GM12892 (cell line): ENCODE results near the gene KCNN2.

ENCODE experiments used
- DNase-seq: peaks from one replicate; pipeline ENCODE4 v3.0.0; 2011; ENCODE audit not compliant: insufficient read length
- FAIRE-seq: peaks from 2 replicates; lab custom pipeline; 2011; peaks lifted over from hg19 to GRCh38; lab: Jason Lieb, UNC
- POLR2A ChIP-seq: IDR thresholded peaks from 2 replicates; pipeline ENCODE4 v1.6.1; 2011; ENCODE audit warnings: low read depth, low read length, control low read depth
- POLR2AphosphoS5 ChIP-seq: IDR thresholded peaks from 2 replicates; pipeline ENCODE4 v1.6.1; 2011; ENCODE audit warnings: low read depth, low read length, control low read depth
- TAF1 ChIP-seq: IDR thresholded peaks from 2 replicates; pipeline ENCODE4 v1.6.1; 2011; ENCODE audit warnings: low read depth, mild to moderate bottlenecking, control low read depth, low read length, borderline replicate concordance

The KCNN2 gene

DNA sequence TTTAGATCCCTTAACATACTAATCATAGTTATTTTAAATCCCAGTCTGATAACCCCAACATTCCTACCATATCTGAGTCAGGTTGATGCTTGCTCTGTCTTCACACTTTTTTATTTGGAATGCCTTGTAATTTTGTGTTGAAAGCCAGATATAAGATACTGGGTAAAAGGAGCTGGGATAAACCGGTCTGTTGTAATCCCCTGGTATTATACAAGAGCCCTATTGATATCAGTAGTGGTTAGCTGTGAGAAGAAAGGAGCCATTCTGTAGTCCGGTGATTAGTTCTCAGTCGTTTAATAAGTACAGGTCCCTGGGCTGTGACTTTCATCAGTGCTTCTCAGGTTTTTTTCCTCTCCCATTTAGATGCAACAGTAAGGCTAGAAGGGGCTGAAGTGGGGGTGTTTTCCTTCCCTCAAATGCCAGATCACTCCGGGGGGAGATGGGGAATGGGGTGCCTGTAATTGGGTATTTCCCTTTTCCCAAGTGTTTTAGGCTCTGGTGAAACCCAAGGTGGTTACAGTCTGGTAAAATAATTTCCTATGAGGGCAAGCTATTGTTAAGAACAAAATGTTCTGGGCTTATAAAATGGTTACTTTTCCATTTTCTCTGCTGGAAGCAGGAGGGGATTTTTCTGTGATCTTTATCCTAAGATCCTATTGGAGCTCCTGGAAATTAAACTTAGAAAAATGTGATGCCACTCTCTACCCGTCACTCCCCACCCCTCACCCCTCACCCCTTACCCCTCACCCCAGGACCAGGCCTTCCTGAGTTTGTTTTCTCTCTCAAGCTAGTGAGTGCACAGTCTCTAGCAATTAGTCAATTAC lies 72.7 kb downstream of the KCNN2 start:
- TF ChIP-seq POLR2AphosphoS5 (no peak), TAF1 (no peak)
- DNase-seq = no peak
- FAIRE-seq = no peak

DNA sequence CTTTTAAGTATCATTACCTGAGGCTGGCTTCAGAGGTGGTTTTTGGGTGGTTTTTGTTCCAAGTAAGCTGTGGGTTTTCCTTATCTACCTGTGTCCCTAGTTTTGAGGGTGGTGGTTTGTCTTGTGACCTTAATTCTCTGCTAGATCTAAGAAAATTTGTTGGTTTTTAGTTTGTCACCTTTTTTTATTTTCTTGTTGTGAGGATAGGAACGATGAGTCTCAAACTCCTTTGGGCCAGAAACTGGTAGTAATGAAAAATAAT lies 73.3 kb downstream of the KCNN2 start:
- no peak for DNase-seq
- FAIRE-seq = no peak
- TF ChIP-seq POLR2A (no peak), TAF1 (no peak), POLR2AphosphoS5 (no peak)

DNA sequence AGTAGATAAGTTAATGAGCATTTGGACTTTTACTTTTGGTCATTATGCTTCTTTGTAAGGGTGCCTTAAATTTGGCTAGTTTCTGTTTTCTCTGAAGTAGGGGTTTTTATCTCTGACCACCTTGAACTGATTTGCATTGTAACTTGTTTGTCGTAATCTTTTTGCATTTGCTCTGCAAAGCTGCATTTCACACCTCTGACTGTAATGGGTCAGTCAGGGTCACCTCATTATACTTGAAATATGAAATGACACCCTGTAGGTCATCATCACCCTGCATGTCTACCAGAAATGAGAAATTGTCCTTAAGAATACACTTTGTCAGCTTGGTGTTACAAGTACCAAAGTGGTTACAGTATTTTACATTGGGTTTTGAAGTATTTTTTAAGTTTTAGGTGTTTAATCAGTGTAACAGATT lies 74.0 kb downstream of the KCNN2 start:
- TF ChIP-seq TAF1 (no peak), POLR2A (no peak), POLR2AphosphoS5 (no peak)
- FAIRE-seq (peak; percentile 57), DNase-seq (no peak)

DNA sequence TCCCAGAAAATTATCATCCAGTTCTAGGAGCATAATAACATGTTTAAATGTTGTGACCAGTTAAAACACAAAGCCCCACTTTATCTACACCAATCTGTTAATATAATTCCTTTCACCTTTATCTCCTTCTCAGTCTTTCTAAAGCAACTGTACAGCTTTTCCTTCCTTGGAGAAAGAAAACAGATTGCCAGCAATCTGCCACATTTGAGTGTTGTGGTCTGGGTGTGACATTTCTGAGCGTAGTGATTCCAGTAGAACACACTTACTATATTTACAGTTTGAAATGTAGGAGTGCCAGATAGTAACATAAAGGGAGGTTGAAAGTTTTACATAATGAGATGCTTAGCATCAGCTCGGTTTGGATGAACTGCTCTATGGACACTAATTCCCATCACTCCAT lies 76.1 kb downstream of the KCNN2 start:
- no peak for TF ChIP-seq POLR2A
- no peak for TF ChIP-seq POLR2AphosphoS5
- TF ChIP-seq TAF1 = no peak
- FAIRE-seq (peak; percentile 51), DNase-seq (no peak)

DNA sequence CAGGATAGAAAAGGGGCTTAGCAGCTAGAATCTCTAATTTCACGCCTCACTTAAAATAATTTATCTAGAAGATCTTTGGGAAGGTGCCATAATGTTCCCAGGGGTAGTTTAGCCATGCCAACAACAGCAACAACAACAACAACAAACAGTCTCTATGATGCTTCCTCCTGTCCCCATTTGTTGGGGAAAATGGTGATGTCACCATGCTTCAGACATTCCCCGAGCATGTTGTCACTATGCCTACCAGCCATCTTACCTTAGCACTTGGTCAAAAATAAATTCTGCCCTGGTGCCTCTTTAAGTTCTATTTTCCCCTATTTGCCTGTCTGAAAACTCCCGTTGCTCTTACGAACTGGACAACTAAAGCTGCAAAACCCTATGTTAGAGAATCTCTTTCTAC lies 76.6 kb downstream of the KCNN2 start:
- no peak for TF ChIP-seq POLR2AphosphoS5
- TF ChIP-seq POLR2A = no peak
- TF ChIP-seq TAF1 = no peak
- no peak for DNase-seq
- FAIRE-seq = no peak

DNA sequence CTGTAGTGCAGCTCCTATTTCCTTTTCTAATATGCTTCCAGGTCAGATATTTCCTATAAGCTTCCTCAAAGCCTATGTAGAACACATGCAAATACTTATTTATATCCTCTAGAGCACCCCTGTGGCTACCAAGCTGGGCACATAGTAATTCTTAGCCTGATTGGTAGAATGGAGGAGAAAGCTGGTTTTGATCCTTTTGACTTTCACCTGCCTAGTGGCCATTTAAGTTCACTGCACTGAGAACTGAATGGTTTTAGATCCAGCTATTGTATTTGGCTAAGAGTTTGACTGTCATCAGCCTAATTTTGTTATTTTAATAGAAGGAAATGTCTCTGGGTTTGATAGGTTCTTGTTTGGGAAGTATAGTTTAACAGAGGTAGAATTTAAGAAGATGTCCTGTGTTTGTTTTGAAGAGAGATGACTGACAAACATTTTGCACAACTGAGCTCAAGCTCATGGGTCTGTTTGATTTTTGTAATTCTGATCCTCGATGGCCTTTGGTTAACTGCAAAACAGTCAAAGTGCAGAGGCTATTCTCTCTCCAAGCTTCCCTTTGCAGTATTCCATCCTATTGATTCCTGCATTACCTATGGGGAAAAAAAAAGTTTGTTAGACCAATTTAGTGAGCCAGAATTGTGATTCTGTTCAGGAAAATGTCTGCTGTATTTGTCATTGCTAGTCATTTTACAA lies 85.4 kb downstream of the KCNN2 start:
- no peak for FAIRE-seq
- DNase-seq = no peak

DNA sequence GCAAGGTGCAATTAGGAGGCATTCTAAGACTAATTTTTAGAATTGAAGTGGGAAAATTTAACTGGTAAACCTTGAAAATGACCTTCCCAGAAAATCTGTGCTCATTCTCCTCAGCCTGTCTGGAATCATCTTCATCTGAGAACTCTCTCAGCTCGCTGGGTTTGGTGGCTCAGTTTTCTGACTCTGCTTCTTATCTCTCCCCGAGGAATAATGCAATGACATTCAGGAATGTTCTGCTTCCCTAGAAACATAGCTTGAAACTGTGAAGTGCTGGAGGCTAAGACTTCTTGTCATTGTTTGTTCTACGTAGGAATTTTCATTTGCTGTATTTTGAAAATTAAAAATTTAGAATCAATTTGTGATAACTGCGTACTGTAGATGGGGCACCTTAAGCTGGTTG lies 86.6 kb downstream of the KCNN2 start:
- DNase-seq (no peak), FAIRE-seq (no peak)
- TF ChIP-seq POLR2AphosphoS5 = no peak
- TF ChIP-seq TAF1 = no peak
- TF ChIP-seq POLR2A = no peak

More for the DNA sequence above, 85.4 kb downstream of the KCNN2 start:
- no peak for TF ChIP-seq POLR2AphosphoS5
- TF ChIP-seq TAF1 = no peak

DNA sequence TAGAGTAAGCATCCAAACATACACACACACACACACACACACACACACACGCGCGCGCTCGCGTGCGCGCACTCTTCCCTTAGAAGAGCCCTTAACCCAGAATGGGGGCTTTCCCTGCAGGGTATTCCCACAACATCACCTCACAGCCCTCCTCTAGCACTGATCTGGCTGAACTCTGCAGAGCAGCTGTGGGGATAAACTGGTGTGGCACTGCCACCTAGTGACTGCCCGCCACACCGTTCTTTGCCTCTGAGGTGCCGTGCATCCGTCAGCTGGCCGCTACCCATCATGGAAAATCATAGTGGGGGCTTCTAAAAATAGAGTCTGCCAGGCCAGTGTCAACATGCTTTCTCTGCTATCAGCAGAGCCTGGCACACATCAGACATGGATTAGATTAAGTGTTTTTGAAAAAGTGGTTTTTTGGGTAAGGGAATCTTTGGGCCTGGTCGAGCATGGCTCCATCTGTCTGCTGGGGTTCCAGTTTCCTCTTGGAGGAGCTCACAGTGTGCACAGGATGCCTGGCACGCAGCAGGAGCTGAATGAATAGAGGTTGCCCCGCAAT lies 88.1 kb downstream of the KCNN2 start:
- FAIRE-seq (peak; percentile 96), DNase-seq (peak; percentile 34)
- TF ChIP-seq TAF1 (no peak), POLR2AphosphoS5 (no peak), POLR2A (no peak)

DNA sequence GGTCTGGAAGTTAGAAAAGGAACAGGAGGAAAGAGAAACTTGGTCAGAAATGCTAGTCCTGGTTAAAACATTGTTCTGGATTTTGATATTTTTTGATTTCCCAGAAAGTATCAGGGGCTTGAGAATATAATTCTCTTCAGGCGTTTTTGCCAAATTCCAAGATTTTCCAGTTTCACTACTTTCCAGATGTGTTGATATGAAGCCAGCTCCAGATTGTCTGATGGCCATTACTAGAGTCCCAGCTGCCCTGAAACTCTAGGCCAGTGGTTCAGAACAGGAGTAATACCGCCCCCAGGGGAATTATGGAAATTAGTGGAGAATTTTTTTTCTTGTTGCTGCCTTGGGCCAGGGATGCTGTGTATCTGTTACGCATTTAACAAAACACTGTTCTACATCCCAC lies 88.6 kb downstream of the KCNN2 start:
- DNase-seq (no peak), FAIRE-seq (no peak)
- TF ChIP-seq TAF1 = no peak
- TF ChIP-seq POLR2A = no peak

DNA sequence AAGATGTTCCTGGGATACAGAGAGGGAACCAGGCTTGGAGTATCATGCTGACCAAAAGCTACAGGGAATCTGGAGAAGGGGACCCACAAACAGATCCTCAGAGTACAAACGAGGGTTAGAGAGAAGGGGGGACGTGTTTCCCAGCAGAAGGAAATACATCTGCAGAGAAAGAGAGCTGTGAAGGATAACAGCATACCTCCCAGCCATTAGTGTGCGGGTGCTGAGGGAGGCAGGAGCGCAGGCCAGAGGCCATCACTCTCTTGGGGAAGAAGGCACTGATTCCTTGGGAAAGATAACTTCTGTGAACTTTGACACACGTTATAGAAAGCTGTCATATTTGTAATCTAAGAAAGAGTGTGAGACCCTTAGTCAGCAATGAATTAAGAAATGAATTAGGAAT lies 96.9 kb downstream of the KCNN2 start:
- no peak for TF ChIP-seq POLR2A
- TF ChIP-seq POLR2AphosphoS5 = no peak
- TF ChIP-seq TAF1 = no peak
- FAIRE-seq (no peak), DNase-seq (no peak)

DNA sequence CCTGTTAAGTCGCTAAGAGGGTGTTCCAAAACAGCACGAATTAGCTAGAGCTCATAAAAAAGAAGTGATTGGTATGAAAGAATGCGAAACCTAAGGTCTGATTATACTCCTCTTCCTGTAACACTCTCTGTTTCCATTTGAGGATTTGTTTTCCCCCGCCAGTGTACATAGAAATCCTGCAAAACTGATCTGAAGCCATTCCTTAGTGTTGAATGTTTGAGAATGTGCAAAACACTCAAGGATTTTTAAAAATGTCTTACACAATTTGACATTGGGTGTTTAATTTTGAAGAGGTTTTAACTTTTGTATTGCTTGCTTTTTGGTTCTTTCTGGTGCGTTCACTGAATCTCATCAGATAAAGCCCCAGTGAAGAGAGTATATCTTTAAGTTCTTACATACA lies 105.3 kb downstream of the KCNN2 start:
- FAIRE-seq = no peak
- TF ChIP-seq POLR2A (no peak), POLR2AphosphoS5 (no peak), TAF1 (no peak)
- DNase-seq = no peak

DNA sequence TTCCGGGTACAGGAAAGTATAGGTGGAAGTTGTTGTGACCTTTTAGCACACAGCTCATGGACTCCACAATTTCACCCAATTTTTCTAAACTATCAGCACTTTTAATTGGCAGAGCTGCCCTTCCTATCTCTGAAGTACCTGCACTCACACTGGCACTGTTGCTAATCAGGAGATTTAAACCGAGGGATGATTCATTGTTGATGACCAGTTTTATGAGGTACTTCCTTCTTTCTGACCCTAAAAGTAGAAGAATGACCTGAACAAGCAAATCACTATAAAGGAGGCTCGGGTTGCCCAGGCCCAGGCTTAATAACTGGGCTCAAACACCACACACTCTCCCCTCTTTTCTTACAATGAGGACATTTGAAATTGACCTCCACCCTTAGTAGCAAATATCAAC lies 105.9 kb downstream of the KCNN2 start:
- no peak for TF ChIP-seq TAF1
- no peak for TF ChIP-seq POLR2AphosphoS5
- TF ChIP-seq POLR2A = no peak
- FAIRE-seq = no peak
- DNase-seq = no peak

DNA sequence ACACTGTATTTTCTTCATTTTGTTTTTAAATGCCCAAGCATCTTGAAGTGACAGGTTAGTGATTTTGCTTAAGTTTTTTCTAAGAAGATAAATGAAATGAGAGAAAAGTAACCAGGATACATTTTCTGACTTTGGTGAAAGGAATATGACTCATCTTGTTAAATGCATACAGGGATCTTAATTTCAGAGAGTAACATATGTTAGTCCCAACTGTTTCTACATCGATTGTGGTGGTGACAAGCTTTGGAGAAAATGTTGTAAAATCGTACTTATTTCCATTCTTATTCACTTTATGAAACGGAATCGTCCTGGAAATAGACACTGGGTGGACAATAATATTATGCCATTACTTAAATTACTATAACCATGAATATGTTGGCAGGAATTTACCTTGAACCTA lies 107.5 kb downstream of the KCNN2 start:
- TF ChIP-seq POLR2A (no peak), TAF1 (no peak), POLR2AphosphoS5 (no peak)
- FAIRE-seq (no peak), DNase-seq (no peak)

DNA sequence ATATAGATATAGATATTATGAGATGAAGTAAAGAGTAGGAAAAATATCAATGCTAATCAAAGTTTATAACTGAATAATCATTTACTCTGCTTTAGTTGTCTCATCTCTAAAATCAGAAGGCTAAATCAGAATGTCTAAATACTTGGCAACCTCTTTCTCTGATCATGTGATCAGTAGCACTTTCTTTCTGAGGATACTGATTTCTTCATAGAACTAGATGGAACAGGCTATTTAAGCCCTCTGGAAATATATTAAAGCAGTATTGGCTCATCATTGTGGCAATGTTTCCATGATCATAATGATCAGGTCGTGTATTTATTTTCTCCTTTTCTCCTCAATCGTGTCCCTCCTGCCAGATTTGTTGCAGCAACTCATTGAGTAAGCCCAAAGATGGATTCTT lies 109.7 kb downstream of the KCNN2 start:
- TF ChIP-seq TAF1 (no peak), POLR2A (no peak), POLR2AphosphoS5 (no peak)
- FAIRE-seq = no peak
- DNase-seq = no peak
